Cardiac fibroblast (primary cell): ENCODE results near the gene FRS2.

Experiments used
- DNase-seq, 2 donors: peaks; one replicate each; pipeline versions ENCODE4 v3.0.0 to v3.0.0-alpha.2; 2010; ENCODE audit warnings: low read depth in 2 of 2
- H3K4me3 ChIP-seq, 2 donors: replicated peaks in 1 of 2; 1 replicate in 1 of 2; 2 replicates in 1 of 2; pipeline ENCODE4 v1.5.1; 2011; ENCODE audit warnings: low read depth in 2 of 2, low read length in 2 of 2, mild to moderate bottlenecking in 2 of 2, moderate library complexity in 1 of 2
- CTCF ChIP-seq: IDR thresholded peaks from one replicate; pipeline ENCODE4 v1.5.1; 2011; ENCODE audit warnings: low read depth, mild to moderate bottlenecking, low read length, inconsistent platforms

FRS2 gene, protein sequence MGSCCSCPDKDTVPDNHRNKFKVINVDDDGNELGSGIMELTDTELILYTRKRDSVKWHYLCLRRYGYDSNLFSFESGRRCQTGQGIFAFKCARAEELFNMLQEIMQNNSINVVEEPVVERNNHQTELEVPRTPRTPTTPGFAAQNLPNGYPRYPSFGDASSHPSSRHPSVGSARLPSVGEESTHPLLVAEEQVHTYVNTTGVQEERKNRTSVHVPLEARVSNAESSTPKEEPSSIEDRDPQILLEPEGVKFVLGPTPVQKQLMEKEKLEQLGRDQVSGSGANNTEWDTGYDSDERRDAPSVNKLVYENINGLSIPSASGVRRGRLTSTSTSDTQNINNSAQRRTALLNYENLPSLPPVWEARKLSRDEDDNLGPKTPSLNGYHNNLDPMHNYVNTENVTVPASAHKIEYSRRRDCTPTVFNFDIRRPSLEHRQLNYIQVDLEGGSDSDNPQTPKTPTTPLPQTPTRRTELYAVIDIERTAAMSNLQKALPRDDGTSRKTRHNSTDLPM

DNA sequence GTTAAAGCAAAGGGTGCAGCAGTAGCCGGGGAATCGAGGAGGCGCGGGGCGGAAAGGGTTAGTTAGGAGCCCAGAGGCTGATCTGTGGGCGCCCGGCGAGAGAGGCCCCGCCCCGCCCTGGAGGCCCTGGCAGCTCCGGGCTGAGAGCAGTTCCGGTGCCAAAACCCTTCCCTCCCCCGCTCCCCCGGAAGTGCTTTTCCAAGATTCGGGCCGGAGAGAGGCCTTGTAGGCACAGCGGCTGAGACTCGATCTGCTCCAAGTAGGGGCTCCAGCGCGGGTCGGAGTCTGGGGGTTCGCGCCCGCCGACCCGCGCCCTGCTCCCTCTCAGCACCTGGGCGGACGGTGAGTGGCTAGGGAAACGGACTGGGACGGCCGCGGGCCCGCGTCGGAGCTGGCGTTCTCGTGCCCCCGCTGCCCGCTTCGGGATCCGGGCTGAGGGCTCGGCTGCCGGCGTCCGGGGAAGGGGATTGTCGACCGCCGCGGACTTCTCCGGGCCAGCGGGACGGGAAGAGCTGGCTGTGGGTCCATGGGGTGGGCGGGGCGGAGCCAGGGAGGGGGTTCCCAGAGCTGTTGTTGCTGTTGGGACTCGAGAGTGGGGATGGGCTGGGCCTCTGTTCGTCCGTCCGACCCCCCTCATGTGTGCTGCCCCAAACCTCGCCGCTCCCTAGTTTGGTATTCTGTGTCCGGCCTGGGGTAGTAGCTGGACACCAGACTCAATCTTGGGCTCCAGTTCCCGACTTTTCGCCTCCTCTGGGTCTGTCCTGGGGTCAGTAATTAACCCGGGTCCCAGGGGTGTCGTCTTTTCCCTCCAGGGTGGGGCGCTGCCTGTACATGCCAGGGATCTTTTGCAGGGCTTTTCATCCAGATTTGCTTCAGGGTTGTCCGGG lies at the start of gene FRS2:
TSS of gene FRS2 (plus strand) at position 200 of the 887 bp plus-strand sequence. CDS start 98,643 bp downstream, outside the sequence.
- peak; percentile 90 to 94 for DNase-seq
- H3K4me3 ChIP-seq: peak within 1 kb of the TSS; percentile 80 to 94
- peak; percentile 38 for TF ChIP-seq CTCF

DNA sequence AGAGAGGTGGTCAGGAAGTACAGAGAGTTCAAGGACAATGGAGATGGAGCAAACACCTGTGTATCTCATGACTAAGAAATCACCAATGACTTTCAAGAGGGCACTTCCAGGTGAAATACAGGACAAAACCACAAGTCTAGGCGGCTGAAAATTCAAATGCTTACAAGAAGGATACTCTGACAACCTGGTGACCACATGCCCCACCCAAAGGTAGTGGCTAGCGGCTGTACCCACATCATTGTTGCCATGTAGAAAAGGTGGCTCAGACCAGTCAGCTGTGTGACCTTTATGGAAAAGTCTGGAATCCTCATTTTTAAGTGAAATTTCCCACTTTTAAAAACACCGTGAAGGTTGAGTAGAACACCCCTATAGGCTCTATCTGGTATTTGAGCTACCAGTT lies 48.6 kb upstream of the FRS2 start:
- H3K4me3 ChIP-seq: no peak overlapping the region
- TF ChIP-seq CTCF: no peak
- no peak for DNase-seq

DNA sequence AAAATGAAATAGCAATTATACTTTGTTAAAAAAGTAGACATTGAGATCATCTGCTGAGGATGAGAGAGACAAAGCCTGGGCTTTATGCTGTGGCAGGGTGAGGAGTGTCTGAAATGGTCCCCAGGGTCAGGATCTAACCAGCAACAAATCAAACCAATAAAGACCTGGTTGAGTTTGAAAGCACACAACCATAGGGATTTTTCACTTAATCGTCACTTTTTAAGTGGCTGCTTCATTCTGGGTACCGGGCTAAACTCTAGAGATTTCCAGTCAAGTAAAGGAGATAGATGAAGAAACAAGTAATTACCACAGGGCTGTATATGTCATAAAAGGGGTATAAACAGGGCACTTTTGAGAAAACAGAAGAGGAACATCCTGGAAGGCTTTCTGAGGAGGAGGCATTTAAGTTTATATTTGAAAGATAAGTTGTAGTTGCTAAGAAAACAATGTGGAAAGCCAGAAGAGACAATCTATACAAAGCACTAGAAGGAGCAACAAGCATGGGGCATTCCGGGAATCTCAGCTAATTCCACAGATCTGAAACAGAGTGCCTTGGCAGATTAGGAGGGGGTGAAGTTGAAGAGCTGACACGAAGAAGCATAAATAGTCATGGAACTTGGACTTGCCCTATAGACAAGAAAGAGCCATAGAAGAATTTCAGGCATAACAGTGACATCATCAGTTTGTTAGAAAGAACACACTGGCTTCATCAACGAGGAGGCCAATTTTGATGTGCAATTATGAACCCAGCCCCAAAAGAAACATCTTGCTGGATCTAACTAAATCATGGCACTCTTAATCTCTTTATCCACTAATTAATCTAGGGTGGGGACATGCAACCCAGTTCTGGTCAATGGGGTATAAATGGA lies 46.9 kb upstream of the FRS2 start:
- peak in 1 of 2 donors; percentile 5 for DNase-seq
- H3K4me3 ChIP-seq: no peak overlapping the region
- TF ChIP-seq CTCF: no peak

GRCh38 chr12:69425417-69425816 lies 44.8 kb upstream of the FRS2 start:
- TF ChIP-seq CTCF: no peak
- DNase-seq: no peak
- no peak overlapping the region for H3K4me3 ChIP-seq

GRCh38 chr12:69428351-69429073 lies 41.7 kb upstream of the FRS2 start:
- H3K4me3 ChIP-seq: no peak overlapping the region
- TF ChIP-seq CTCF: no peak
- DNase-seq: peak in 1 of 2 donors; percentile 16
